ENCODE results near the gene HELQ.

The HELQ gene

GRCh38 chr4:83372931-83373330, 82.7 kb downstream of the HELQ start:
- no peak for DNase-seq (ENCODE audit: low read depth)

GRCh38 chr4:83371936-83372335, 83.7 kb downstream of the HELQ start:
- DNase-seq (ENCODE audit: low read depth) = no peak

- no peak for DNase-seq (ENCODE audit: low read depth)
Observed at GRCh38 chr4:83371235-83371634, 84.4 kb downstream of the HELQ start.

GRCh38 chr4:83370640-83370906, 85.0 kb downstream of the HELQ start:
- no peak for DNase-seq (ENCODE audit: low read depth)

GRCh38 chr4:83369831-83370639, 85.6 kb downstream of the HELQ start:
- no peak for DNase-seq (ENCODE audit: low read depth)

- no peak for DNase-seq (ENCODE audit: low read depth)
Observed at GRCh38 chr4:83364312-83364711, 91.3 kb downstream of the HELQ start.

GRCh38 chr4:83362492-83363329, 92.9 kb downstream of the HELQ start:
- no peak for DNase-seq (ENCODE audit: low read depth)

GRCh38 chr4:83361416-83362103, 94.1 kb downstream of the HELQ start:
- no peak for DNase-seq (ENCODE audit: low read depth)

- no peak for DNase-seq (ENCODE audit: low read depth)
Observed at GRCh38 chr4:83360018-83360417, 95.6 kb downstream of the HELQ start.

- no peak for DNase-seq (ENCODE audit: low read depth)
Observed at GRCh38 chr4:83358410-83358809, 97.2 kb downstream of the HELQ start.
